HK-2 (cell line): ENCODE measurements around the gene F8.
"Not testable (repeated sequence)": the region's sequence is repeated elsewhere in the genome, so short reads cannot be mapped to it uniquely, and the experiment has no call there.

Source experiments
- DNase-seq: peaks from one replicate; pipeline ENCODE4 v3.0.0-alpha.2; 2018; ENCODE audit not compliant: unreplicated experiment

The F8 gene

GRCh38 chrX:155031657-155032056 is 9.1 kb upstream of the F8 start:
- DNase-seq, result no peak

- DNase-seq, result no peak
These were observed 6.4 kb upstream of the F8 start for GRCh38 chrX:155028877-155029291.

- no peak for DNase-seq
These were observed 5.6 kb upstream of the F8 start for GRCh38 chrX:155028129-155028528.

DNA sequence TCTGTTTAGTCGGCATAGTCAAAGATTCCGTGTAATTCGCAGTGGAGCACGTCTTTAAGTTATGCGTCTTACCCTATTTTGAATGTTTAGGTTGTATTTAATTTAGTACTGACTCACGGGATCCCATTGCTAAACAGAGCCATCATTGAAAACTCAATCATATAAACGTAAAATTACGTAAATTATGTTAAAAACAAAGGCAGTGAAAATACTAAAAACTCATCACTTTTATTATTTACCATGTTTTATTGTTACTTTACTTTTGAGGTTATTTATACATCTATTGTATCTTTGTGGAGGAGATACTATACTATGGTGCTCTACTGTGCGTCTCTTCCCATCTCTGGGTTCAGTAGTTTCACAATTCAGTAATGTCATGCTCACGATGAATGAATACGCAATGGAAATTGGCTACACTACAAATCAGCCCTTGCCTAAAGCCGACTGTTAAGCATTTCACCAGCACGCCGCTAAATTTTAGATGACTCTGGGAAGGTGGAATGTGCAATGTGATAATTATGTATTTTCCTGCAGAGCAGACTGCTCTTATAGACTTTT is 5.1 kb upstream of the F8 start:
- DNase-seq, result no peak

DNA sequence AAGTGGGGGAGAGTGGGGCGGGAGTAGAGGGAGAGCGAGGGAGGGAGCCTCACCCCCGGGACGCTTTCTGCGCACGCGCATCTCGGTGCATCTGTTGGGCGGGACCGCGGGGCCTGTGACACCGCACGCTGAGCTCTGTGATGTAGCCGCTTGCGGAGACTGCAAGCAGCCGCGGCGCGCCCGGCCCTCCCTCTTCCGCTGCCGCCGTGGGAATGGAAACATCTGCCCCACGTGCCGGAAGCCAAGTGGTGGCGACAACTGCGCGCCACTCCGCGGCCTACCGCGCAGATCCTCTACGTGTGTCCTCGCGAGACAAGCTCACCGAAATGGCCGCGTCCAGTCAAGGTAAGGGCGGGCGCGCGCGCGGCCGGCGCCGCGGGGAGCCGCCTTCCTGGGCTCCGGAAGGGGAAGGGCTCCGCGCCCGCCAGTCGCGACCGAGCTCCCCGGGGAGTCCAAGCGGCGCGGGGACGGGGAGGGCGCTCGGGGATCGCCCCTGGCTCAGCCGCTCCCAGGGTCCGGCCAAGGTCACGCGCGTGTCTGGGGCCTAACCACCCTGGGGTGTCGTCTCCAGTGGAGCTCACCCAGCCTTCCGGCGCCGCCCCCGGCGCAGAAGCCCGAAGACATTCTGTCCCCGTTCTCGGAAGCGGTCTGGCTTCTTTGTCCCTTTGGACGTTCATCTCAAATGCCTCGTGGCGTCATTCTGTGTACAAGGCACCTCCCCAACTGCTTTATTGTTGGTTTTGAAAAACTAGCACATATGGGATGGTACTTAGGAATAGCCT is 4.4 kb upstream of the F8 start, which contains the start of gene FUNDC2:
Gene FUNDC2 (plus strand): TSS at position 118 of the 782 bp plus-strand sequence. CDS start 95 bp downstream, at position 213.
- peak; percentile 93 for DNase-seq

DNA sequence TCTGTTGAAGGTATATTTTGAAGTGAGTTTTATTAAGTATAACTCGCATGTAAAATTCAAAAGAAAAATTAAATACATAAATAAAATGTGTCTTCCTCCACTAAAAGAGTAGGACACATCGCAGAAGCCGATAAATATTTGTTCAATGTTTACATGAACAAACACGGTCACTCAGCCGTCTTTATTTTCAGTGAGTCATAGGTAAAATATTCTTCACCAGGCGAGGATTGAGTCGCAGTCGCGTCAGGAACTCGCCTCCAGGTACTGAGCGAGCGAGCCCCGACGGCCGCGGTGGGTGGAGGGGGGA is 3.9 kb upstream of the F8 start:
- no peak for DNase-seq

DNA sequence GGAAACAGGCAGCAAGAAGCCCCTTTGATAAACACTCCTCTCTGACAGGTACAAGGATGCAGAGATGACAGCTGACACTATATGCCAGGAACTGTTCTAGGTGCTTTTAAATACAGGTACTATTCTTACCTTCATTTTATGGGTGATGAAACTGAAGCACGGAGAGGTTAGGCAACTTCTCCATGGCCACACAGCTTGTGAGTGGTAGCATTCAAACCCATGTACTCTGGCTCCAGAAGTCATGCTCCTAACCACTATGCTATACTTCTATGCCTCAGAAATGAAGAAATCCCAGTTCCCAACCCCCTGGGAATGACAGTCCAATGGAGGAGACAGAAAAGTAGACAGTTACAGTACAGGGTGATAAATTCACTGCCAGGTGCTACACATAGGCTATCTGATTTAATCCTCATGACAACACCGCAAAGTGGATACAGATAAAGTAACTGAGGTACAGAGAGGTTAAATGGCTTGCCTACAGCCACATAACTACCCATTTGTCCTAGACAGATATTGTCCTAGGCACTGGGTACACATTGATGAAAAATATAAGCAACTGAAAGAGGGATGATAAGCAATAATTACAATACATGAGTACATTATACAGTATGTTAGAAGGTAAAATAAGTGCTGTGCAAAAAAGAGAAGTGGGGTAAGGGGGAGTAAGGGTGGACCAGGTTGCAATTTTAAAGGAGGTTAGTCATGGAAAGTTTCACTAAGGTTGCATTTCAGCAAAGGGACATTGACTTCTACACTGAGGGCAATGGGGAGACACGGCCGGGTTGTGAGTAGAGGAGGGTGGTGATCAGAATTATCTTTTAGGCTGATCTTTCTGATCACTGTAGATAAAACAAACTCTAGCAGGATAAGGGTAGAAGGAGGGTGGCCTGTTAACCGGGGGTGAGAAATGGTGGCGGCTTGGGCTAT is 1.6 kb upstream of the F8 start:
- no peak for DNase-seq

DNA sequence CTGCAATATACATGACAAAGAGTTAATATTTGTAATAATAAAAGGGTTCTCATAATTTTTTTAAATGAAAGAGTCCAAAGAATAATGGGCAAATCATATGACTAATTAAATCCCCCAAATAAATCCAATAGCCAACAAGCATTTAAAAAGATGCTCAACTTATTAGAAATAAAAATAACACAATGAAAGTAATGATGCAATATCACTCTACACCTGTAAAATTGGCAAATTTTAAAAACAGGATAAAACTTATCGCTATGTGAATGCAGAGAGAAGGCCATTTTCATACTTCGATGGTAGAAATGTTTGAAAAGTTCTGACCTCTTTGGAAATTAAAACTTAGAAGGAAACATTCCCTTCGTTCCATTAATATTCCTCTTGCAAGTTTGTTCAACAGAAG is 1.9 kb downstream of the F8 start:
- DNase-seq, result no peak

- no peak for DNase-seq
These were observed 12.5 kb downstream of the F8 start for GRCh38 chrX:155009994-155010472.

DNA sequence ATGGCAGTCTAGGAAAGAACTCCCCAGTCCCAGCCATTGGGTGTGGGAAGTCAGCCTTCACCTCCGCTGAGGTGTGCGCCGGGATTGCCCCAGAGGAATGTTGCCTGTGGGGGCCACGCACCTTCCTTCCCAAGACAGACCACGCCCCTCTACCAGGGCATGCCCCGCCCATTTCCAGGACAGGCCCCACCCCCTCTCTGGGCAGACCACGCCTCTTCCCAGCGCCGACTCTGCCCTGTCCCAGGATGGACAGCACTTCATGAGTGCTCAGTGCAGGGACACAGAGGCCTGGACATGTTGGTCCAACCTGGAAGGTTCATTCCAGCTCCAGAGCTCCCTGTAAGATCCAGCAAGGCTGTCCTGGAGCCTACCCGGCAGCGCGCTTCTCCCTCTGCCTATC is 13.9 kb downstream of the F8 start:
- DNase-seq, result not testable (repeated sequence)

DNA sequence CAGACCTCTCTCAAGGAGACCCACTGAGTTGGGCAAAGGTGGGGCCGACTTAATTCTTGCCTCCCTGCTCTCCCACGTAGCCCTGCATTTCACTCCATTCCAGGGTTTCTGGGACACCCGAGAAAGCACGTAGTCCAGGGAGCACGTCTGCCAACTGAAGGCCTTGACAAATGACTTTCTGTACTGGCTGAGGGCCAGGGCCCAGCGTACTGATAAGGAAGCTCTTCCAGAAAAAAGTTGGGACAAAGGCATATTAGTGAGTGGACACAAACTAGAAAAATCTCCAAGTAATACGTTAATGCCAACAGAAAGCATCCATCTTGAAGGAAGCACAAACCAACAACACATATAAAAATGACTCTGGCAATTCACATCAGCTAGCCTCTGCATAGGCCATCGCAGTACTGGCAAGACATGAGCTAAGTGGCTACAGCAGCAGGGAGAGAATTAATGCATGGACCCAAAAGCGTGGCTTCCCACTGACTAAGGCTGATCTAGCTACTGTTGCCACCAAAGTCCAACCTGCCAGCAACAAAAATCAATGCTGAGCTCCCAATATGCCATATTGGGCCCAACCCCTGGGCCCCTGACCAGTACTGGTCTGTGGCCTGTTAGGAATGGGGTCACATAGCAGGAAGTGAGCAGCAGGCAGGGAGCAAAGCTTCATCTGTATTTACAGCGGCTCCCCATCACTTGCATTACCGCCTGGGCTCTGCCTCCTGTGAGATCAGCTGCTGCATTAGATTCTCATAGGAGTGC is 15.4 kb downstream of the F8 start:
- not testable (repeated sequence) for DNase-seq

DNA sequence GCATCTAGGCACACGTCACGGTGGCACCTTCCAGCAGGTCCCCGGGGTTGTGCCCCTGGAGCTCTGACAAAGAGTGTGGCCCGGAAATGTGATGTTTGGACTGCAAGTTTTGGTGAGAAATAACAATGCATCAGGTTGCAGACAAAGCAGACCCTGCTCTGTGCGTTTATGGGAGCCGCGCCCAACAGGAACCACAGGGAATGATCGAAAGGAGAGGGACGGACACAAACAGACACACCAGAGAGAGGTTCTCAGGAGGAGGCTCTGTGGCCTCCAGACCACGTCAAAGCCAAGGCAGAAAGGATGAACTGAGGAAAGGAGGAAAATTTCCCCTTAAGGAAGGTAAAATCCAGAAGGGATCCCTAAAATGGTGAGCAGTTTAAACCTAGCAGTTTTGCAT is 16.1 kb downstream of the F8 start:
- not testable (repeated sequence) for DNase-seq

DNA sequence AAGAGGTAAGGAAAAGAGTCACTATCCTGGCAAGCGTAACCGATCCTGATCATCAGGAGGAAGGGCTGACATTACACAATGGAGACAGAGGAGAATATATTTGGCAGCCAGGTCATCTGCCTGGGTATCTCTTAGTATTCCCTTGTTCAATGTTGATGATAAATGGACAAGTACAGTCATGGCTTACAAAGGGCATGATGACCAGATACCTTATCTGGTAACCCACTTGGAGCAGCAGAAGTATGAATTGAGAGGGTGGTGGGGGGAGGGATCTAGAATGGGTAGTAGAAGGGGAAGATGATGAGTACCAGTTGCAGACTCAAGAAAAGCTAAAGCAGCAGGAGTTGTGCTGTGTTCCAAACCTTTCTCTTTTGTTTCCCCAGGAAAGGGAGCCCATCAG is 17.3 kb downstream of the F8 start:
- no peak for DNase-seq

- no peak for DNase-seq
These were observed 20.6 kb downstream of the F8 start for GRCh38 chrX:155001873-155002272.

DNA sequence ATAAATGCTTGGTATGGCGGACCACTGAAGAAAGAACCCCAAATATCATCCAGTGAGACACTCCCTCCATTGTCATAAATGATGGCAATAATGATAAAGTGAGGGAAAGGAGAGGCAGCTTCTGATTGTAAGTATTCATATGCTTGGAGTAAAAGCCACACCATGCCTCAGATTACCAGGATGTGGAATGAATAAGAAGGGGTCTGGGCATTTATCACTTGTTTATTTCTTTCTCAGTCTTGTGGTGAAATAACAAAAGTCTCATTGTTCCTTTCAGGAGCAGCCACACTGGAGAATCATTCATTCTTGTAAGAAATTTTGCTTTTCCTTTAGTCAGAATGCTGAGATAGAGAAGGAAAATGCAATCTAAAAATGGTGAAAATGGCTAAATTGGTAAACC is 21.7 kb downstream of the F8 start:
- DNase-seq, result no peak

GRCh38 chrX:154998204-154998880 is 24.2 kb downstream of the F8 start:
- DNase-seq, result no peak

DNA sequence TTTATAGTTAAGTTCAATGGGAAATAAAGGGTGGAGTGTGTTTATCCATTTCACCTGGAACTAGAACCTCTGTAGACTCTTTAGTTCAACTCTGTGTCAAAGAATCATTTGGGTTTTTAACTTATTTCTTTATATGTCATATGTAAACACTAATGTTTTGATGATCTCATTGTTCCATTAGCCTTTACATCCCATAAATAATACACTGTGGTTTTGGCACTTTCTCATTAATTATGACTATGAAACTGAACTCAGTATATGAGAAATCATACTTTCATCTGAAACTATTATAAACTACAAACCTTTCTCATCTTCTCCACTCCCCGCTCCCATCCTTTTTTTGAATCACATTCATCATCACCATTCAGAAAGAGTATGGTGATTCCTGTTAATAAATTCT is 31.0 kb downstream of the F8 start:
- DNase-seq, result no peak

- DNase-seq, result no peak
These were observed 31.5 kb downstream of the F8 start for GRCh38 chrX:154991039-154991438.

- no peak for DNase-seq
These were observed 32.0 kb downstream of the F8 start for GRCh38 chrX:154990496-154990895.

GRCh38 chrX:154988719-154989118 is 33.8 kb downstream of the F8 start:
- no peak for DNase-seq

- no peak for DNase-seq
These were observed 34.6 kb downstream of the F8 start for GRCh38 chrX:154987940-154988339.
